Measurements from ENCODE around the gene PPP1R2. TPM values are rescaled to one million over a fixed set of nuclear protein-coding genes. Genes with fewer than 3 reads are reported as not detected.

Gene PPP1R2
- total RNA-seq, 1 experiment from 2014 or later = 38.3 TPM

- WGBS (ENCODE audit: extremely low coverage, insufficient read length, low lambda C conversion rate) = no CpG with 5 or more reads among the region's 5 CpGs
- H3K27ac ChIP-seq (ENCODE audit: insufficient read length, low read depth, low read length) = no peak overlapping the region
- no peak overlapping the region for H3K4me2 ChIP-seq (ENCODE audit: insufficient read depth, insufficient read length, low read length)
These were observed 75.3 kb downstream of the PPP1R2 start for GRCh38 chr3:195467641-195468390.

More at GRCh38 chr3:195467641-195468390, 75.3 kb downstream of the PPP1R2 start:
- H3K14ac ChIP-seq (ENCODE audit: insufficient read depth, low read length) = no peak overlapping the region
- no peak overlapping the region for H4K8ac ChIP-seq (replicated peaks; ENCODE audit: insufficient read length, low read depth, low read length)
- peaks cover 6 to 7% of the 10 kb centered on the region in 2 experiments; a peak in 4 of 5 replicates for H3K9me3 Mint-ChIP-seq
- no peaks in the 10 kb centered on the region for H3K23me2 ChIP-seq (ENCODE audit: insufficient read length, low read depth, low read length, poor library complexity, severe bottlenecking)
- no peak overlapping the region for H3K18ac ChIP-seq (ENCODE audit: insufficient read length, low read depth, low read length)
- no peak overlapping the region for H3K27ac Mint-ChIP-seq
- H3K9ac ChIP-seq (ENCODE audit: extremely low read depth, insufficient read length, low read length) = no peak overlapping the region
- H2AFZ ChIP-seq (ENCODE audit: low read length) = no peak overlapping the region
- no peak overlapping the region for H3T11ph ChIP-seq (ENCODE audit: low read length)
- H3K79me1 ChIP-seq (ENCODE audit: insufficient read depth, low read depth, low read length, poor library complexity, severe bottlenecking) = no peaks in the 10 kb centered on the region
- no peak overlapping the region for H2BK120ac ChIP-seq (ENCODE audit: low read depth, low read length, poor library complexity, severe bottlenecking)
- no peak for TF ChIP-seq CTCF (conservative IDR thresholded peaks at IDR 0.05)
- no peak overlapping the region for H2BK12ac ChIP-seq (ENCODE audit: insufficient read length, low read depth, low read length)
- H2BK15ac ChIP-seq (ENCODE audit: low read depth, low read length) = no peak overlapping the region
- H2BK20ac ChIP-seq (ENCODE audit: low read depth, low read length, poor library complexity, severe bottlenecking) = no peak overlapping the region
- peaks cover 1% of the 10 kb centered on the region for H3K27me3 Mint-ChIP-seq (ENCODE audit: low read depth)
- no peaks in the 10 kb centered on the region for H4K20me1 ChIP-seq (ENCODE audit: control insufficient read depth, insufficient read depth, insufficient read length)
- no peak overlapping the region for H2BK5ac ChIP-seq (ENCODE audit: insufficient read length, low read length)
- DNase-seq = no peak
- no peak overlapping the region for H2AK5ac ChIP-seq (ENCODE audit: insufficient read length, low read length)
- H3K9me3 ChIP-seq (ENCODE audit: control insufficient read depth, low read depth, low read length) = no peaks in the 10 kb centered on the region
- H3K4ac ChIP-seq (ENCODE audit: low read depth, low read length) = no peak overlapping the region
- no peaks in the 10 kb centered on the region for H3K79me2 ChIP-seq (ENCODE audit: insufficient read depth, low read length)
- H3K36me3 Mint-ChIP-seq (ENCODE audit: insufficient read depth in 1 of 3, low read depth in 3 of 3) = no peaks in the 10 kb centered on the region; a peak in 2 of 7 replicates
- no peak overlapping the region for H3K56ac ChIP-seq (ENCODE audit: insufficient read length, low read depth, low read length)
- no peak overlapping the region for H3K4me3 Mint-ChIP-seq
- no peaks in the 10 kb centered on the region for H3K27me3 ChIP-seq (ENCODE audit: insufficient read depth, low read length)
- H4K91ac ChIP-seq (ENCODE audit: insufficient read length, low read depth, low read length) = no peak overlapping the region
- no peak overlapping the region for H4K5ac ChIP-seq (ENCODE audit: insufficient read length, low read depth, low read length)
- no peak overlapping the region for H3K23ac ChIP-seq (ENCODE audit: insufficient read length, low read depth, low read length)
- H3K4me1 Mint-ChIP-seq = peaks cover 3 to 6% of the 10 kb centered on the region in 2 experiments; a peak in 3 of 4 replicates
- no peaks in the 10 kb centered on the region for H3K4me1 ChIP-seq (ENCODE audit: insufficient read depth, low read length)
